ENCODE results near the gene MECP2.

DNA sequence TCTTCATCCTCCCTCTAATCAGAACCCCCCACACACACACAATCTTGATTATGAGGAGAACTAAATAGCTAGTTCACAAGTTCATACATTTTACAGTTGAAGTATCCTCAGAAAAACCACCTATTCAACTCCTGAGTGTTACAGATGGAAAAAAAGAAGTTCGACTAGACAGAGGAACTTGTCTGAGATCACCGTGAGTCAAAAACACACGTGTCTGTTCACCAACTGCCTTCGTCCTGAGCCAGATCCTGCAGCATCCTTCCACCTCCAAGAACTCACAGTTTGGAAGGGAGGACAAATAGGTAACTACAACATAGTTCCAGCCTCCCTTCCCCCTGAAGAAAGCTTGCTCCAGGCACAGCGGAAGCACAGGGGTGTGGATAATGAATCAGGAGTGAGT is 58.9 kb downstream of the MECP2 start:
- TF ChIP-seq, protein P1, sequence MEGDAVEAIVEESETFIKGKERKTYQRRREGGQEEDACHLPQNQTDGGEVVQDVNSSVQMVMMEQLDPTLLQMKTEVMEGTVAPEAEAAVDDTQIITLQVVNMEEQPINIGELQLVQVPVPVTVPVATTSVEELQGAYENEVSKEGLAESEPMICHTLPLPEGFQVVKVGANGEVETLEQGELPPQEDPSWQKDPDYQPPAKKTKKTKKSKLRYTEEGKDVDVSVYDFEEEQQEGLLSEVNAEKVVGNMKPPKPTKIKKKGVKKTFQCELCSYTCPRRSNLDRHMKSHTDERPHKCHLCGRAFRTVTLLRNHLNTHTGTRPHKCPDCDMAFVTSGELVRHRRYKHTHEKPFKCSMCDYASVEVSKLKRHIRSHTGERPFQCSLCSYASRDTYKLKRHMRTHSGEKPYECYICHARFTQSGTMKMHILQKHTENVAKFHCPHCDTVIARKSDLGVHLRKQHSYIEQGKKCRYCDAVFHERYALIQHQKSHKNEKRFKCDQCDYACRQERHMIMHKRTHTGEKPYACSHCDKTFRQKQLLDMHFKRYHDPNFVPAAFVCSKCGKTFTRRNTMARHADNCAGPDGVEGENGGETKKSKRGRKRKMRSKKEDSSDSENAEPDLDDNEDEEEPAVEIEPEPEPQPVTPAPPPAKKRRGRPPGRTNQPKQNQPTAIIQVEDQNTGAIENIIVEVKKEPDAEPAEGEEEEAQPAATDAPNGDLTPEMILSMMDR (IDR thresholded peaks at IDR 0.05): no peak
- no peak for TF ChIP-seq POLR2A (IDR thresholded peaks at IDR 0.05)

All from right lobe of liver (tissue), 4 donors.